OCI-M2 (cell line): ENCODE results near the gene UAP1.

Experiments used
- DNase-seq: peaks from one replicate; lab custom pipeline; 2025; ENCODE audit not compliant: unreplicated experiment; lab: John Stamatoyannopoulos, UW

UAP1 gene

DNA sequence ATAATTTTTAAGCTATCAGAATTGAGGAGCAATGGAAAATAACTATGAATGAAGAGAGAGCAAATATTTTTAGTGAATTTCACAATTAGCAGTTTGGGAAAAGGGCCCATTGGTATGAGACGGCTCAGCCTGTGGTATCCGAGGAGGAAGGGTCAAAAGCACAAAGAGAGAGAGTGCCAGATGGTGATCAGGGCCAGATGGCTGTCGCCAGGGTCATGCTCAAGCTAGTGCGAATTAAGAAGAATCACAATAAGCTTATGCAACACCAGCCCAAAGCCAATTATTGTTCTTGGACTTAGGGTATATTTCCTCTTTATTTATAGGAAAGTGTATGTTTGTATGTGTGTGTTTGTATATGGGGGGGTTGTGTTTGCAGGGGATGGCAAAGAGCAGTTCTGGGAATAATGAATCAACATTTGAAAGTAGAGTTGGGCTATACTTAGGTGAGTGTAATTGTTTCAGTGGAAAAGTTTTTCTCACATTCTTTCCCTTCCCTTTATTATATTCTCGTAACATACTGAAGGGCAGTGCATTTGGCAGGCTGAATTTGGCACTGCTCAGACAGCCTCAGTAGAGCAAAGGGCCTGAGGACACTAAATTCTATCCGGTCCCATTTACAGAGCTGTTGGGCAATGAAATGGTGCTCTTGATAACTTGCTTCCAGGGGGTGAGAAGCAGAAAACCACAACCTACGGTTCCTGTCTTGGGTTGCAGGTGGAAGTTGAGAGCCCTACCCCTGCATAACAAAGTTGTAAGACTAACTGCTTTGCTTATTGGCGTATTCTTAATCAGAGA, 51.3 kb downstream of the UAP1 start:
- no peak for DNase-seq

DNA sequence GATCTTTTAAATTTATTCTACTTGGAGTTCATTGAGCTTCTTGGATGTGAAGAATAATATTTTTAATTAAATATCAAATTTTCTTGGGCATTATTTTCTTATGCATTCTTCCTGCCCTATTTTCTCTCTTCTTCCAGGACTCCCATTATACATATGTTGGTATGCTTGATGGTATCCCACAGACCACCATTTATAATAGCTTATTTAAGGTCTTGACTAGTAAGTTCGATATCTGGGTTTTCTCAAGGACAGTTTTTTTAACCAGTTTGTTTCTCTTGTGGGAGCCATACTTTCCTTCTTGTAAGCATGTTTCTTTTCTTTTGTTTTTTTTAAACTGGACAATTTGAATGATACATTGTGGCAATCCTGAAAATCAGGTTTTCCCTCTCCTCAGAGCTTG, 55.3 kb downstream of the UAP1 start:
- DNase-seq: no peak

DNA sequence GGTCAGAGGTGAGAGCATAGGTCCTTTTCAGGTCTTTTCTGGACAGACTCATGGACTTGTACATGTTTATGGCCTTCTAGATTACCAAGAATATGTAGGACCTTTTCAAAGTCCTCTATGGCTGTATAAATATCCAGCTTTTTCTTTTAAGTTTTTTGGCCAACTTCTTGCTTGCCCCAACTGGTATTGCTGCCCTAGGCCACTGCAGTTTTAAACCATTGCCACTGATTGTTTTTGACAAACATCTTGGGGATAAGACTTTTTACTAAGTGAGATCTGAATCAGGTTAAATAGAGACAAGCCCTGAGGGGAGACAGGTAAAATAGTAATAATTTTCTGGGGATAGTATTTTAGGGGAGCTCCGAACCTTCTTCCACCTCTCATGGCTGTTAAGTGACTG, 56.0 kb downstream of the UAP1 start:
- no peak for DNase-seq

DNA sequence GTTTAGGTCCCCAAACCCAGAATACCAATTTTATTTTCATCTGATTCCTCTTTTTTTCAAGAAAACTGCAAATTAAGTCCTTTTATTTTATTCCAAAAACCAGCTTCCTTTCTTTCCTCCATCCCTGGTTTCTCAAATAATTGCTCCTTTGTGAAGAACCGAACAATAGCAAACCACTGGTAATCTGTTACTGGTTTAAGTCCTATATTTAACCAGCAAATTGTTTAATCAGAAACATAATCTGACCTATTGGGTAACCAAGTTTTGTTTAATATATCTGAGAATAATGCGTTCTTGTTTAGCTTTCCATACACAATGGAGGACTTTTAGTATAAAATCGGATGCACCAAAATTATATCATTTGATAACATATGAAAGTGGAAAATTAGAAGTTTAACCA, 57.6 kb downstream of the UAP1 start:
- DNase-seq: no peak

DNA sequence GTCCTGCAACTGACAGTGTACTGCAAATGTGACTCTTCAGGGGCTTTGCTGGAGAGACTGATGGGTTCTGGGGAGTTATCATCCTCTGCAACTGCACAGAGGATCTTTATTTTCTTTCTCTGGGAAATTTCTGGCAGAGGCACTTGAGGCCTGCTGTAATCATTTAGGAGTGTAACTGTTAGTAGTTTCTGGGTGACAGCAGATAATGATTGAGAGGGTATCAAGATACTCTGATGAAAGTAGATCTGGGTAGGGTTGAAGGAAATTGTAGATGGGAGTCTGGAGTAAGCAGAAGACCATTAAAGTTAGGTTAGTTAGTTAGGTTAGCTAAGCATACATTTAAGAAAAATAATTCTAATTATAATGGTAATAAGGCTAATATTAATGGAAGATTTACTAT, 59.7 kb downstream of the UAP1 start:
- no peak for DNase-seq

DNA sequence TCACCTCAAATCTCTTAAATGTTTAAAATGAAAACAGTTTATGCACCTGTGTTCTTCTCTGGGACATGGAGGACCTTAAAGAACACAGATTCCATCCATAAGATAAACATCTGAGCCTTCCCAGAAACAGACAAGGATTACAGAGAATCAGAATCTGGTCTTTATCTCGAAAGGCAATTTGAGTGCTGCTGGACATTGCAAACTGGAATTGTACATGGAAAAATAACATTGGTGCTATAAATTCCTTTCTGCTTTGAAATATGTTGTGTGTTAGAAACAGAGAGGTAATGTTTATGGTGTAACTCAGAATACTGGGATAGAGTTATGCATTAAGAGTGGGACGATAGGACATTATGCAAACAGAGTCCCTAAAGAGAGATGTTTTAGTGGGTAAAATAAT, 64.2 kb downstream of the UAP1 start:
- no peak for DNase-seq

DNA sequence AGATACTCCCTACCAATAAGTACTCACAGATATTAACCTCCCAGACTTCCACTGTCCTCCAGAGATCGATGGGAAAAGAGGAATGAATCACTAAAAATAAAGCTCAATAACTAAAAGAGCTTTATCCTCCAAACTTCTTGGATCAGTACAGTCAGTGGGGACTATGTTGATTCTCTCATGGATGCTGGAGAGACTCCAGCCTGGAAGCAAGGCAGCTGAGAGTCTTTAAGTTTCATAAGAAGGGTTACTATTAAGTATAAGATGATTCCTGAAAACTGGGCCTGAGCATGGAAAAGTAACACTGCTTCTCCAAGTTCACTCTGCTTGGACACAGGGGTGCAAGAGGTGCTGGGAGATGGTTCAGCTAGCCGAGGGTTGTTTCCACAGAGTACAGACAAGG, 64.6 kb downstream of the UAP1 start:
- DNase-seq: no peak

DNA sequence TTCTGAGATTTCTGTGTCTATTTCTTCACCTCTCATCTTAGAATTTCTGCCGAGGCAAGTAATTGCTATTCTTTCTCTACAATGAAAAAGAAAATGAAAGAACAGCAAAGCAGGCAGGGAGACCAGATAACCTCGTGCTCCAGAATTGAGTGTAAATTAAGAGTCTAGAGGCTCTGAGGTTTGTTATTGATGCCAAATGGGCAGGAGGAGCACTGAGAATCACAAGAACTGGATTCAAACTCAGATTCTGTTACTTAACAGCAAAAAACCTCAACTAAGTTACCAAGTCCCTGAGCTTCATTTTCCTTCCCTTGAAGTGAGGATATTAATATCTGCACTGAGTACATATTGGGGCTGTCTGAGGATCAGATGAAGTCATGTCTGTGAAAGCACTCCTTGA, 65.2 kb downstream of the UAP1 start:
- no peak for DNase-seq

DNA sequence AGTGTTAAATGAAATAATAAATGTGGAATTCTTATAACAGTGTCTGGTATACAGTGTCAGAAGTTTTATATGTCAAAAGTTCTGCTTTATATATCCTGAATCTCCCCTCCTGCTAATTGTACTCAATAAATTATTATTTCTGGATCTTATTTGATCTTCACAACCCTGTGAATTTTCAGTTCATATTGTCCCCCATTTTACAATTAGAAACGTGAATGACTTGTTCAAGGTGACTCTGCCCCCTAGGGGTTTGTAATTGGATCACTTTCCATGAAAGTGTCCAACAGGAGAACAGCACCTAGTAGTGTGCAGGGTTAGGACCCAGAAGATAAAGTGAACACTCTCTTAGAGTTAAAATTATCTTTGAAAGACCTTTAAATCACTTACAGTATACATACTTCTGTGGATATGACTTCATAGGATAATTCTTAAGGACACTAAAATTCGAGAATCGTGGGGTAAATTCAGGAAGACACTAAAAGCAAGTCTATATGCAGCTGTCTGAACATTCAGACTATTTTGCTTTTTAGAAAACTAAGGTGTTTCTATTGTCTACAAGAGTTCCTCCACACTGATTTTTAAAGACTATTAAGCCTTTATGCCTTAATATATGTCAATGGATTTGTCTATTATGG, 66.3 kb downstream of the UAP1 start:
- no peak for DNase-seq

DNA sequence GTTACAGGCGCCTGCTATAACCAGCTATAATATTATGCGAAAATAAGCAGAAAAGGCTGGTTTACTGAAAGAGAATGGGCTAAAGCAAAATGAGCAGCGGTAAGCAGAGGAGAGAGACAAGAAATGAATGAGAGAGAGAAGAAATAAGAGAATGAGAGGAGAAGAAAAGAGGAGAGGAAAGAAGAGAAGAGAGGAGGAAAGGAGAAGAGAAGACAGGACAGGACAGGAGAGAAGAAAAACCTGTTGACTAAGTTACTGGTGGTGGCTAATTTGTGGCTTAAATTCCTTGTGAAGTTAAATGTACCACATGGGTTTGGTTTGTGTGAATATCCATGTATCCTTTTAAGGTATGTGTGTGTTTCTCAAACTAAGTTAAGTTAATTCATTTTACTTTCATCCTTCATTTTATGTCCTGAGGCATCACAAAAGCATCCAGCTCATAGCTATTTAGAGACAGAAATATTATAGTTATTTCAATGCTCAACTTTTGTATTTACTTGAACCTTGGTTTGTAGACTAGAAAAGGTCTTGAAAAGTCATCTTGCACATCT, 67.6 kb downstream of the UAP1 start:
- no peak for DNase-seq

DNA sequence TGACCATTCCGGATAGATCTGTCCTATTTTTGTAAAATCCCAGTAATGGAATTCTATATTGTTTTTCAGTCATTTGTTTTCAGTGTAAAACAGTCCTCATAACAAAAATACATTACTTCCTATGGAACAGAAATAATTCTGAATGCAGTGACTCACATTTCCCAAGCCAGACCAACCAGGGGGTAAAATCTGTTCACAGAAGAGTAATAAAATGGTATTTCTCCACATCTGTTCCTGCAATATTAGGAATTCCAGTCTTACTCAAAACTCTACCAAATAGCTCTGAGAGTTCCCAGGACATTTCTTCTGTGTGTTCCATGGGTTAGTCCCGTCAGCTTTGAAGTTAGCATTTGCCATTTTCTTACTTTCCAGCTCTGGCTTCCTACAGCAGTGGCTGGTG, 68.1 kb downstream of the UAP1 start:
- no peak for DNase-seq

DNA sequence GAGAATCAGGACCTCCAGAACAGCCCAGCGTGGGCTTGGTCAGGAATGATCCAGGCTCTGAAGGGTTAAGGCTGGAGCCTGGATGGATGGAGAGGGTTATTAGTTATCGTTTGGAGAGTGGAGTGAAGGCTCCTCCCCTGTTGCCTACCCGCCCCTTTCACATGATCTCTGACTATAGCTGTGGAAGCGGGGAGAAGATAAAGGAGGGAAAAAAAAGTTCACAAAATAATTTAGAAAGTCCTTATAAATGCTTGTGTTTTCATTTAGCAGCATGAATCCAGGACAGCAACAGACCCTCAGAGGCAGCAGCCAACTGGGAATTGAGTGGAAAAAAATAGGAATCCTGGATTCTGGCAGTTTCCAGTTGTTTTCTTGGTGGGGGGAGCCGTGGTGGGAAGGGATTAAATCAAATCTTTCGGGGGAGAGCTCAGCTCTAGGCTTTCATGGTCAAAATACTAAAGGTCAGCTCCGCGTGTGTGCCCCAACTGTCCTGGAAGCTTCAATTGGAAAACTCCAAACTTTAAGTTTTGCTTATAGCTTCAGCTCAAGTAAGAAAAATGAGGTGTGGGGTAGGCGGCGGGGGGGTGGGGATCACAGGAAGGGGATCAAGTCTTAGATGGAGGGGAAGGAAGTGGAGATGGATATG, 70.1 kb downstream of the UAP1 start:
- no peak for DNase-seq

DNA sequence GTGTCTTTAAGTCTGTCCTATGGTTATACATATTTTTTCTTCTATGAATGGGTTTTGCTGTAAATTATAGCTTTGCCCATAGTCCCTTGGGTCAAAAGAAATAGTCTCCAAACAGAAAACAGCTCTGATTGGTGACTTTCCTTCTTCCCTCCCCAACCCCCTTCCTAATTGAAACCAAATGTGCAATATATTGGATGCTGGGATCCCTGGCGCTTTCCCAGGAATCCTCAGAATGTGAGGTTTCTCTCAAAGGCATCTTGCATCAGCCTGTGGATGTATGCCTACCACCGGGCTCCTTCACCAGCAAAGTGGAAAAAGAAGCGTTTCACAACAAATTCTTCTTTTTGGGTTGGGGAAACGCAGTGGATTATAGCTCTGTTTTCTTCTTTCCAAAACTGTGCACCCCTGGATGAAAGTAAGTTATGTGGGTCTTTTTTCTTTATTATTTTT, 70.7 kb downstream of the UAP1 start, which contains the start of gene DDR2:
Gene DDR2 (plus strand): TSS at position 248 of the 450 bp plus-strand sequence. CDS start 86,600 bp downstream, outside the sequence.
- no peak for DNase-seq

DNA sequence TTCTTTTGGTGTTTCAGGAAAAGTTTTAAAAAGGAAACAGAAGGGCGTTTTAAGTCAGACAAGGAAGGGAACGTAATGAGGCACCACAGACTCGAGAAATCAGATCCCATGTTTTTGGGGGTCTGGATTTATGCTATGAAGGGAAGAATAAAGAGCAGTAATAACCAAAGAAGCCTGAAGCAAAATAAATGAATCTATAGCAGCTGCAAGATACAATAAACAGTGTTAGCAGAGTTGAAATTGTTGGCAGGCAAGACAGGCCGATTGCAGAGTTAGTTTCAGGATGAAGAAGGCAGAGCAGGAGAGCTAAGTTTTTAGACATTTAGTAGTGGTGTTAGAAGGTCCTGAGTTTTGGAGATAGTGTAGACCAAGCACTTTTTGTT, 71.2 kb downstream of the UAP1 start:
- DNase-seq: no peak

DNA sequence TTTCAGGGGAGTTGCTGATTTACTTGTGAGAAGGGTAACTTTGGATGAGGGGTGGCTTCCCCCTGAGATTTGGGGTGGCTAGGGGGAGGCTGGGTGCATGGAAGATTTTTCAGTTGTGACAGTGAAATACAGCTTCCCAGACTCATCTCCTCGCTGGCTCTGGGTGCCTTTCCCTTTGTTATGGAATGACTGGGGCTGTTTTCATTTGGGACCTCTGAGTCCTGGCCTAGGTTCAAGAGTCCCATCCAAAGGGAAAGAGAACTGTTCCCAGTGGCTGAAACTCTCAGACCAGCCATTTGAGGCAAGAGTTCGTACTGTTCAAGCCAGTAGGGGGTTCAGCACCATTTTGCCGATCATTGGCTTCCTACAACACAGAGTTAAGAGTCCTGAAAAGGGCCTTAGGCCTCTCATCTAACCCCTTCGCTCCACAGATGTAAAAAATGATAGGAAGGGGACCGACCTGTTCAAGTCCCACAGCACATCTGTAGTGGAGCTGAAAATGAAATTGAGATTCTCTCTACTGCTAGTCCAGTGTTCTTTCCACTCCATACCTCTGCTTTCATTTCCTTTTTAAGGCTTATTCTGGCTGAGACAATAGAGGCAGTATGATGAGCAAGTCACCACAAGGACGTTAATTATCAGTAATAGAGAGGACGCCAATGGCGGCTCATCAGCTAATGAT, 71.7 kb downstream of the UAP1 start:
- no peak for DNase-seq

DNA sequence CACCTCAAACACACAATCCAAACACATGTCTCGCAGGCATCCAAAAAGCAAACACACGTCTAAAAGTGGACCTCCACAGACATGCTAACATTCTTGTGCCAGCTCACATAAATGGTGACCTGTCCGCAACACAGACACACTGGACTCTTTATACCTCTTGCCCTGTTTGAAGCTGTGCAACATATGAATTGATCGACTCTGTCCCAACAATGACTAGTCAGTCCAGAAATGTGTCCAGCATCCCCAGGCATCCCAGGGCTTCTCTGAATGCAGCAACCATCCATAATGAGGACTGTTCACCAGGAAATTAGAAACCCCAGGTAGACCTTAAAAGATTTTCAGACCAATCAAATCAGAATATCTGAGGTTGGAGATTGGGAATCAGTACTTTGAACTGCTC, 73.9 kb downstream of the UAP1 start:
- DNase-seq: no peak

DNA sequence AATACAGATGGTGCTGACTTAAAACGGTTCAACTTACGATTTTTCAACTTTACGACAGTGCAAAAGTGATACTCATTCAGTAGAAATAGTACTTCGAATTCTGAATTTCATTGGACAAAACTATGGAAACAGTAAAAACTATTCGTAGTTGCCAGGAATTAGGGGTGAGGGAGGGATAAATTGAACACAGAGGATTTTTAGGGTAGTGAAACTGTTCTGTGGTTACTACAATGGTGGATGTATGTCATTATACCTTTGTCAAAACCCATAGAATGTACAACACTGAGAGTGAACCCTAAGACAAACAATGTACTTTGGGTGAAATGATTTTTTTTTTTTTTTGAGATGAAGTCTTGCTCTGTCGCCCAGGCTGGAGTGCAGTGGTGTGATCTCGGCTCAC, 78.2 kb downstream of the UAP1 start:
- no peak for DNase-seq

DNA sequence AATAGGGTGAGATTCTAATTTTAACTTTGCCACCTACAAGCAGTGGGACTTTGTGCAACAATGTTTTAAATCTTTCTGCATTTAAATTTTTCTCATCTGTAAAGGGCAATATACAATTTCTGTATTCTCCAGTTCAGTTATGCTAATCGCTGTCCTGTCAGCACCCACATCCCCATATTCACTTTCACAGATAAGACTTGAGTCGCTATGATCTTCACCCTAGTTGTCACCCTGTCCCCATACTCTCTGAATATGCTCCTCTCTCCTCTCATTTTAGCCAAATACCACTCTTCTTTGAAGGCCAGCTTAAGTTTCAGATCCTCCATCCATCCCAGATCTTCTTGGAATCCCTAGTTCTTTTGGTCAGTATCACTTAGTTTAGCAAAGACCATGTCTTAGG, 79.6 kb downstream of the UAP1 start:
- DNase-seq: no peak

DNA sequence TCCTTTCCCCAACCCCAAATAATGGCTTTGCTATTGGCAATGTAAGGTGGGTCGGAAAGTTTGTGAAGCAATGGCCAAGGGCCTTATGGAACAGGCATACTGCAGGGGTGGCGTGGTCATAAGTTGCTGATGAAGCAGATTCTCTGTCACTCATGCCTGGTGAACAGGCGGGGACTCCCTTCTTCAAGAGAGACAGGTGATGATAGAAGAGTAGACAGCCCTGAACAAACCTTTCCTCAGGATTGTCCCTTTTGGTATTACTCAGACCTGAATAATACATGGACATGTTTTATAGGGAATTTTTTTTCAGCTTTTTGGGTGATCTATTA, 83.4 kb downstream of the UAP1 start:
- DNase-seq: no peak

DNA sequence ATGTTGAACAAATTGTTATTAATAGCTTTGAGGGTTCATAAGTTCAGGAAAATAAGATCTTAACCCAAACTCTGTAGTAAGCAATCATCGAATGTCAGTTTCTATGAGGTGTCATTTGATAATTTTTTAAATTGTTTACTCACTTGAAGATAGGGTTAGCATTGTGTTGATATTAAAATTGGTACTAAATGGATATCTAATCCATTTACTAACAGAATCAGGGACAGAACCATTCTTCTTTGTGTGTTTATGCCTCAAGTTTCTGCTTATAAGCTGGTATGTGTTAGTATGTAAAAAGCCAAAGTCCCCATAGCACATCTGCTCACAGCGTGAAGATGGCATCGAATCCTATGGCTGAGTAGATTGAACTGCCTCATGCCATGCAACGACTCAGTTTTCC, 84.1 kb downstream of the UAP1 start:
- DNase-seq: no peak

DNA sequence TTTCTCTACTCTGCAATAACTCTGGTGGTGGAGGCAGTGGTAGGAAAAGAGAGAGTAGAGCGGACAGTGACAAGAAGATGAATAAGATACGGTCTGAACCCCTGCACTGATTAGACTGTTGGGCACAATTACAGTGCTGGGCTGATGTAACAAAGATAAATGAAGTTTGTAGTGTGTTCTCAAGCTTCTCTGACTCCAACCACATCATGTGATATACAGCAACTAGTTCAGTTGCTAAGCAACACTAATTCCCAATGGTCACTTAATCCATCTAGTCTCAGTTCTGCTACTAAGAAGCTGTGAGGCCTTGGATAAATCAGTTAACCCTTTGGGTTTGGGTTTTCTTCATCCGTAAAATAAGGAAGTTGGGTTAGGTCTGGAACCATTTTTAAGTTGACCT, 88.1 kb downstream of the UAP1 start:
- no peak for DNase-seq
